GM18858 (cell line): ENCODE results near the gene STIP1.

Source experiments
- ATAC-seq: cut with Tn5 transposase; IDR thresholded peaks from one replicate; pipeline ENCODE4 v1.9.1; 2021; ENCODE audit not compliant: unreplicated experiment

STIP1 gene

DNA sequence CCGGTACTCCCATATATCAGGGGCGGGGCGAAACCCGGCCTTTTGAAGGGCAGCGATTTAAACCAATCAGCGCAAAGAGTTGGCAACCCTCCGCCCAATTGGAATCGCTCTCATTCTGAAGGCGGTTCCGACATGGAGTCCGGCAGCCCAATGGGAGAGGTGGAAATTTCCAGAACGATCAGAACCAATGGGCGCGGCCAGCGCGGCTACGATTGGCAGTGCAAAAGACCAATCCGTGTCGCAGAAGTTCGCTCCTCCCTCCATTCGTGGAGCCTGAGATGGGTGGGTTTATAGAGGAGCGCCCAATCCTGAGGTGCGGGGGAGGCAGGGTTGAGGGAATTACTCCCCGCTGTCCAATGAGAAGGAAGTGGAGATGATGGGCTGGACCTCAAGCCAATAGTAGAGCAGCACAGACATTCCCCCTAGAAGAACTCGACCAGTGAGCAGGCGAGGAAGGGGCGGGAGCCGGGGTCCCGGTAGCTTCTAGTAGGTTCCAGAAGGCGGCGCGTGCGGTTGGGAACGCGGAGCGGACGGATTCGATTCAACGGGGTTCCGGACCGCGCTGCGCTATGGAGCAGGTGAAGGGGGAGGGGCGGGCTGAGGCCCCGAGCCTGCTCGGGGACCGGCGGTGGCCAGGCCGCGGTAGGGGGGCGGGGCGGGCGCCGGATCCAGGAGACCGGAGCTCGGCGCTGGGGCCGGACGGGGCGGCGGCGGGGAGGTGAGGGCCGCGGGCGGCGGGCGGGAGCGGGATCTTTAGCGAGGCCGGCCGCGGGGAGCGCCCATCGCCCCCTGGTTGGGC, at the start of gene STIP1:
Gene STIP1 (plus strand): TSS at position 479 of the 799 bp plus-strand sequence. CDS start 91 bp downstream, at position 570.
- peak; percentile 70 for ATAC-seq

DNA sequence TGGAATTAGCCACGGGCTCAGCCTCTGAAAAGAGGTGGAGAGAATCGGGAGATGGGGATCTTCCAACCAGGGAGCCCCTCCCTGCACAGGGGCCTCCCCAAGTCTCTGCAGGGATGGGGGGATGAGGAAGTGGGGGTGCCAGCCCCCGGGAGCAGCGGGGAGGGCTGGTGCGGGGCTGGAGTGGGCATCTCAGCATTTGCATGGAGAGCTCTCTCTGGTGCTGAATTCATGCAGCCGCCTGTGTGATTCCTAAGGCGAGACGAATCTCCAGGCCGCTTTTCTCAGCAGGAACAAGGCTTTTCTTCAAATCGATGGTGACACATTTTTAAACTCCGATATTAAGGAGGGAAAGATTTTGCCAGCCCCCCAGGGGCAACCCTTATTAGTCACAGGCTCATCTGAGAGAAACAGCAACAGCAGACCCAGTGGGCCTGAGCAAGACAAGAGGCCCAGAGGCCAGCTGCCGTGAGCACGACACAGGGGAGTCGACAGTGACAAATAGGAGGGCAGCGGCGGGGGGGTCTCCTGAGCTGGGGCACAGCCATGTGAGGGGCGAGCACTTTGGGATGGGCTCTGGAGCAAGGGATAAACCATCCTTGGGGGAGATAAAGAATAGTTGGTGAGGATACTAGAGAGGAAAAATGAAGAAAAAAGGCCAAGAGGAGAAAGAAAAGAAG, 49.1 kb upstream of the STIP1 start:
- no peak for ATAC-seq

DNA sequence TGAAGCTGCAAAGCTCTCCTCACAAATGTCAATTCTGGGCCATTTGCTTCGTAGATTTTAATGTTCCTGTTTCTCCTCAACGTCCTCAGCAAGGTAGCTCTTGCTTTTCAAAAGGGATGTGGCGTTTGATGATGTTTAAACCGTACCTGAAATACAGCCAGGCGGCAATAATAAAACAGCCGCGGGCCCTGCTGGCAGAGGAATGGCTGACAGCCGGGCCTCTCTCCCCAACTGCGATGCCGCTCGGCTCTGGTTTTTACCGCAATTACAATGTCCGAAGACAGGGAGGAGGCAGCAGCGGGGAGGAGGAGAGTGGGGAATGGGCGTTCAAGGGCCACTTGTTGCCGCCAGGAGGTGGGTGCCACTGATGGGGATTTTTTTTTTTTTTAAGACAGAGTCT, 47.6 kb upstream of the STIP1 start:
- ATAC-seq, result no peak

DNA sequence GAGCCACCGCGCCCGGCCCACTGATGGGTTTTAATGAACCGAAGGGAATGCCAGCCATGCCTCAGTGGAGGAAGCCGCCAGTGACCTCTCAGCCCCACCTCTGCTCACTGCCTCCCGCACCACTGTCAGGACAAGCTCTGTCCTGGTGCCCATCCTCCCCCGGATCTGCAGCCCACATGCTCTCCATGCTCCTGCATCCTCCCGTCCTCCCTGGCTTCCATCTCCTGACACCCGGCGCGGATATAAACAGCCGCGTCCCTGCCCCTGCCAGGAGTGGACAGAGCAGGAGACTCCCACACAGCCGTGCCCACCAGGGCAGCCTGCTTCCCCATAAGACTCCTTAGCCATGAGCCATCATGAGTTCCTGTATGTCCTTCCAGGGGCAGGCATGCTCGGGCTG, 46.9 kb upstream of the STIP1 start:
- ATAC-seq, result no peak

DNA sequence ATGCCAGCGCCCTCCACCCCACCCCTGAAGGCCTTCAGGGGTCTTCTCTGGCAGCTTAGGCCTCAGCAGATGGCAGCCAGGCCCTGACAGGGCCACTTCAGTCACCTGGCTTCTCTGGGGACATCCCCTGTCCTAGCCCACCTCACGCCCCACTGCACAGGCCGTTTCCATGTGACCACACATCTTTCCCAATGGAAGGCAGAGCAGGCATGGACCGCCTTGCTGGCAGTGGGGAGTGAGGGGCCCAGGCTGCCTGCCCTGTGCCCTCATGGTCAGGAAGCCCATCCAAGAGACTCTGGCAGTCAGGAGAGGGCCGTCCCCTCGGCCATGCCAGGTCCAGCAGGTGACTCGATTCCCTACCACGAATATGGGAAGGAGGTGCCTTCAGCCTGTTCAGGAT, 45.9 kb upstream of the STIP1 start:
- no peak for ATAC-seq

DNA sequence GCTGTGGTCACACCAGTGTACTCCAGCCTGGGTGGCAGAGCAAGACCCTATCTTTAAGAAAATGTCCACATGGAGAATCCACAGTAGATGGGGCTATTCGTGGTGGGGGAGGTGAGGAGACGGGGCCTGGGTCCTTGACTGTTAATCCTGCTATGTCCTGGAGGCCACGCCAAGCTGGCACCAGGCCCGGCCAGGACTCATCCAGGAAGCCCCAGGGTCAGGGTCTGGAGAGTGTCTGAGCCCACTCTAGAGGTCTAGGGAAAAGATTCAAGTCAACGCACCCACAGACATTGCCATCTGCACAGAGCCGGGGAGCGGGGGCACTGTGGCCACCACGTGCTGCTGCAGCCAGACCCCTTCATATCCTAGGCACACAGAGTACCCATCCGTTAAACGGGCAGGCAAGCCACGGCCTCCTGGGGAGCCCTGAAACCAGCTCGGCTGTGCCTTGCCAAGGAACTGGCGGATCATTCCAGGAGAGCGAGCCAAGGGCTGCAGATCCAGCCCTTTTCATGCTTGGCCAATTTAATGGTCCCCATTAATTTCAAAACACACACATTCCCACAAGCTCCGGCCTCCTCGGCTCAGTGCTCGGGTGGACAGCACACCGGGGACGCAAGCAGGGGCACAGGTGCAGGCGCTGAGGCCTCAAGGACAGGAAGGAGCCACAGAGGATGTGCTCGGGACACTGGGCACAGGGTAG, 44.7 kb upstream of the STIP1 start:
- no peak for ATAC-seq

DNA sequence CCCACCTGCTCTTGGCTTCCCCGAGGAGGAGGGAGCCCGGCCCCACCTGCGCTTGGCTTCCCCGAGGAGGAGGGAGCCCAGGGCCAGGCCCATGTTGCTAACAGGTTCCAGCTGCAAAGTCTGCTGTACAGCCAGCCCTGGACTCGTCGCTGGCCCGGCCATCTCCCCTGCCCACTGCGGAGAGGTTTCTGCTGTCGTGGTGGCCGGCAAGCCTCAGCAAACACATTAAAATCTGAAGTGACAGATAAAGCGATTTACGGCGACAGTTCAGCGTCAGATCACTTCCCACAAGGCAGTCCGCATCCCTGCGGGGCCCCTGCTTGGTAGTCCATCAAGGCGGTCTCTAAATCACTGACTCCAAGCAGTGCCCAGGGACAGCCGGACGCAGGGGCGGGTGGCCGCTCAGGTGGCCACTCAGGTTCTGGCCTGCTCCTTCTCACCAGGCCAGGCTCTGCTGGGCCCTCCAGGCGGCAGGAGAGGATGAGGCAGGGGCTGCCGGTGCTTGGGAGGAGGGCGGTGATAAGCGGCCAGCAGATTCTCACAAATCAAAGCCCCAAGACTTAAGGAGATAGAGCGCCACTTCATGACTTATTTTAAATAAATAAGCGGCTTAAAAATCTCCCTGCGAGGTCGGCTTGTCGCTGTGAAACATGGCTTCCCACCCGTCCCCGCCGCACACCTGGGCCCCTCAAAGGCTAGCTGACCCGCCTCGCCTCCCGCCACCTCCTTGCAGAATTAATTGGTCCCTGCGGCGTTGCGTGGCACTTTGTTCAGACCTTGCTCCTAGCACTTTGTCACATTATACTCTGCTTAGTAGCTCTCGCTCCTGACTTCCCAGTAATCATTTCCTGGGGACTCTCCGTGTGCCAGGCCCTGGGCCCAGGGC, 41.1 kb upstream of the STIP1 start:
- no peak for ATAC-seq

DNA sequence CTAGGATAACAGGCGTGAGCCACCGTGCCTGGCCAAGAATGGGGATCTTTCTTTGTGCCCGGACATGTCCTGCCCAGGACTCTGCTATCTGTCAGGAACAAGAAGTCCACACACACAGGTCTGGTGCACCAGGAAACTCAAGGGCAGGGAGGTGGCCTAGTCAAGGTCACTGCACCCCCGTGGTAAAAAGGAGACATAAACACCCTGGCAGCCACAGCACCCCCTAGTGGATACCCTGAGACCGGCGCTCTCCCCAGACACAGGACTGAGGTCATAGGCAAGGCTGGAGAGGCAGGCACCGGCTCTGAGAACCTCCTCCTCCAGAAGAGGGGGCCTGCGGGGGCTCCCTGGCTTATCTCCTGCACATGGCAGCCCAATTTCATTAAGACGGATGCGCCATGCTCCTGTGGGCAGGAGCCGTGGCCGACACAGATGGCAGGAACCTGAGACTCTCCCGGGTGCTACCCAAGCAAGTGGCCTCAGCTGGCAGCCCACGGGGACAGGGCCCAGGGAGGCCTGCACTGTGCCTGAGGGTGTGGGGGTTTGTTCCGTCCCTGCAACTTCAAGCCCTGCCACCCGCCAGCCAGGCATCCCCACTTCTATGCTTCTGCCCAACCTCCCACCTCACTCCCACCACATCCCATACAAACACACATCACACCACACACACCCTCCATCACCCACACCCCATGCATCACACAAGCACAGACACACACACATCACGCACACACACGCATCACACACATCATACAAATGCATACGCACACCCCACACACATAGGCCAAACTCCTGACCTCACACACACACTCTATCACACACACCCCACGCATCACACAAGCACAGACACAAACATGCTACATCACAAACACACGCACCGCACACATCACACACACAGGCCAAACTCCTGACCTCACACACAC, 39.7 kb upstream of the STIP1 start:
- no peak for ATAC-seq

DNA sequence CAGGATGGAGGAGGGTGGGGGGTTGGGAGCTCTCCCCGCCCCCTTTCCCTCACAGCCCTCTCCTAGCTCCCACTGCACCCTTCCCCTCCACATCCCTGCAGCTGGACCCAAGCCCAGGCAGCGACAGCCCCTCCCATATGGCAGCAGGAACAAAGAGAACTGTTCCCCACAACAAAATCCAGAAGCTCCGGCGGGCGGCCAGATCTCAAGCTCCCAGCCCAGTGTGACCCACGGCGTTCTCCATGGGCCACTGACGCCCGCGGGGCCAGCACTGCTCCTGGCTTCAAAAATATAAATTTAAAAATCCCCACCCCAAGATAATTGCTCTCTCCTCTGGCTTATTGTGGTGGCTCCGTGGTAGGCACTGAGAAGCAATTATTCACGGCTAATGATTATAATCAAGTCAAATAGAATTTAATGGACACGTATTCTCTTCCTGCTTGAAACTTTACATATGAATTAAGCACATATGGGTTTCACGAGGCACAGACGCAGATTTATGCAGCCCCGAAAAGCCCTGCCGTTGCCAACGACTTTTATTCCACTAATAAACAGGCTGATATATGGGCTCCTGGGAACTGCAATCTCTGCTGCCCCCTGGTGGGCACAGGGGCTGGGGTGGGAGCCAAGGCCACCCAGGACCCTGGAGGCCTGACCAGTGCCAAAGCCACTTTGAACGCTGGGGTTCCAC, 37.6 kb upstream of the STIP1 start:
- no peak for ATAC-seq

DNA sequence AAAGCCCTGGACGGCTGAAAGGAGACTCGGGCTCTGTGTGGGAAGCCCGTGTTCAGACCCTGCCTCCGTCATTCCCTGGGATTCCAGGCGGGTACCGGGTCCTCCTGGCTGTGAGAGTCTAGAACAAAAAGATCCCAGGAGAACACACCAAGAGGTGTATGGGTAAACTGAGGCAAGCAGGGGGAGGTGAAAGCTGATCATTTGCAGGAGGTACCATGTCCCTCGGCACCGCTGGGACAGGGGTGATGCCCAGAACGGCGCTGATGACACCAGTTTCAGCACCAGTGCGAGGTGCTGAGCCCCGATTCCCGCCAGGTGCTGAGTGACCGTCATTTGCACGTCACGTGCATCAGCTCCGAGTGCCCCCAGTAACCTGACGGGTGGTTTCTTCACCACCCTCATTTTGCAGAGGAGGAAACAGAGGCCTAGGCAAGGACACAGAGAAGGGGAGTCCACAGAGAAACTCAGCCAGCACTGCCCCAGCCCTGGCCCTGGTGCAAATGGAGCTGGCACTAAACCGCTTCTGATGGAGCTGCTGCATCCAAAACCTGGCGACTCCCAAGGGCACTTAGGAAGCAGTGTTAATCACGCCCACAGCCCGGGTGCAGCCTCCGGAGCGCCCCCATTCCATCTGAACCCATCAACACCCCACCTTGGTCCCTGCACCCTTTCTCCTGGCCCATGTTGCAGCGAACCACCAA, 36.9 kb upstream of the STIP1 start:
- no peak for ATAC-seq

DNA sequence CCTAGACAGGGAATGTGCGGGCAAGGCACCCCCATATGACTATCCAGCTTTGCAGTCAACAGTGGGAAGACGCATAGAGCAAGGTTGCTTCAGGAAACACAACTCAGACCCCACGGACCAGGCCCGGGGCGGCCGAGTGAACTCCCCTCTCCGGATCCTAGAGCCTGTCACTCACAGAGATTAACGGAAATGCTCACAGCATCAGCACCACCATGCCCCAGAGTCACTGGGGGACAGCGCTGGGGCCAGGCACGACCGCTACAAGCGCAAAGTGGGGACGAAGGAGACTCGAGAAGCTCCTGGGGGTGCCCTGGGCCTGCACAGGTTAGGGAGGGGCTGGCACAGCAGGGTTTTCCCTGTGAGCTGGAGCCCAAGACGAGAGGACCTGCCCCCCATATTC, 35.9 kb upstream of the STIP1 start:
- ATAC-seq, result no peak

DNA sequence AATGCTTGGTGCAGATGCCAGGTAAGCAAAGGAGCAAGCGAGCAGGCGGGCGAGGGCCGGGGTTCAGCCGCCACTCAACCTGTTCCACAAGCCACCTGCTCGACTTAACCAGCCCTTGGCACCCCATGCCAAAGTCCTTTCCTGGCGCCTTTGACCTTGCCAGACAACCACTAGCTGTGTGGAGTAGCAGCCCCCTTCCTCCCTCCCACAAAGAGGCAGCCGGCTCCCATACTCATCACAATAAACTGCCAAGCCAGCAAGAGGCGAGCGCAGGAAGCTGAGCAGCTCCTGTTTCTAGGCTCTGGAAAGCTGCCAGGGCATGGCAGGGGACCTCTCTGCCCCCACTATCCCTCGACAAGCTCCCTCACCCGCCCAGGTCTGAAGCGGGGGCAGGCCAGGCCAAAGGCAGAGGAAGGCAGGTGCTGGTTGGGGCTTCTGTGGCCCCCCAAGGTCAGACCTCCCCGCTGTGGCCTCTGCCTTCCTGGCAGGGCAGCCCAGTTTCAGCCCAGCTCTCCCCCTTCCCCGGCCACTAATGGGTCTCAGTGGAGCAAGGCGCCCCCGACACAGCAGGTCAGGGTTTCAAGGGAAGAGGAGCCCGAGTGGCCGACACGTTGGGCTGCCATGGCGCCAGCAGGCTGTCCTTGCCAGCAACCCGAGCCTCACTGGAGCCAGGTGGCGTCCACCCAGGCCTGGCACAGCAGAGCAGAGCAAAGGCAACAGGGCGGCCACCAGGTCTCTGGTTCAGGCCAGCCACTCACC, 35.3 kb upstream of the STIP1 start:
- no peak for ATAC-seq

DNA sequence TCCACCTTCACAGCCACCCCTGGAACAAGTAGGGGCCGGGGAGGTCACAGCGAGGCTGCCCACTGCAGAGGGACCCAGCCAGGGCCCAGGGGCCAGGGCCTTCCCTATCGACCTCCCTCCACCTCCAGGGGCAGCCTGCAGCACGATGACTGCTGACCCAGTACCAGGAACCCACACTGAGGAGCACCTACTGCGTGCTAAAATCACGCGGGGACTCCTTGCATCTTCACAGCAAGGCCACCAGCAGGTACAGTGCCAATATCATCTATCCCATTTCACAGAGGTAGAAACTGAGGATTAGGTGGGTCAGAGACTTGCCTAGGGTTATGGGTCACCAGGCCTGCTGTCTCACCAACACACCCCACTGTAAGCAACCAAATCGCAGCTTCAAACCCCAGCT, 34.6 kb upstream of the STIP1 start:
- no peak for ATAC-seq

DNA sequence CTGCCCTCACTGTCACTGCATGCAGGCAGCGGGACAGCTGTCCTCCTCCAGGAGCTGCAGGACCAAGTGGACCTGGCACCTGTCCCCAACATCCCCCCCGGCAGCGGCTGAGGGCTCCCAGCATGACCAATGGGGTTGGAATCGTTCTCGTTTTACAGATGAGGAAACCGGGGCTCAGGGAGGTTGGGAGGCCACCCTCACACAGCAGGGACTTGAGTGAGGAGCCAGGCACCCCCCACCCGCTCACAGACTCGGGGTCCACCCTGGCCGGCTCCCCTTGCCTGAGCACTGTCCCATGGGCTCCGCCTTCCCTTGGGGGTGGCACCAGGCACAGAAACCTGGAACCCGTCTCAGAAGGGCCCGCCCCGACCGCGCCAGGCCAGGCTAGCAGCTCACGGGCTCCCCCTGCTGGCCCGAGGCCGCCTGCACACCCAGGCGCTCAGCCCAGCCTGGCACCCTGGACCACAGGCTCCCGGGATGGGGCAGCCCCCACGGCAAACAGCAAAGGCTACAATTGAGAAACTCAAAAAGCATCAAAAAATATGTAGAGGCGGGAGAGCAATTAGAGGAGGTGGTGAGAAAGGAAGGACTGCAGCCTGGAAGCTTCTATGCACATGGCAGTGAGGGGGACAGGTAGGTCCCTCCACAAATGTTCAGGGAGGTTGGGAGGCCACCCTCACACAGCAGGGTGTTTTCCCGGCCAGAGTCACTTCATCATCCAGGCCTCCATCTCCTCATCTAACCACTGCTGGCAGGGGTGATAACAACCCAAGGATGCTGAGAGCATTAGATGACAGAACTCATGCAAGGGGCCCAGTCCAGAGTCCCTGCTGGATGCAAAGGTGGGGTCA, 32.9 kb upstream of the STIP1 start:
- no peak for ATAC-seq

DNA sequence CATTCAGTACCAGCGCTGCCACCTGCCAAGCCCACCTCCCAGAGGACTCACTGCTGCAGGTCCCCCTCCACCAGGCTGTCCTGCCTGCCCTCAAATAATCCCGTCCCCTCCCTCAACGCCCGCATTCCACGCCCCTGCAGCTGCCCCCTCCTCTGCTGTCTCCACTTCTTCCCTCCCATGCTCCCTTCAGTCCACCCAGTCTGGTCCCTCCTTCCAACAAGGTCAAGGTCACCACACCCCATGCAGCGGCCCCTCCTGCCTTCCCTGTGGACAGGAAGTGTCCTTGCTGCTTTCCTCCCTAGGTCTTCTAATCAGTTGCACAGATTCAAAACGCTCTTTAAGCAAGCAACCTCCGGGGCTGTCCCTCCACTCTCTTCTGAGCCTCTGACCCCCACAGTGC, 32.2 kb upstream of the STIP1 start:
- no peak for ATAC-seq

DNA sequence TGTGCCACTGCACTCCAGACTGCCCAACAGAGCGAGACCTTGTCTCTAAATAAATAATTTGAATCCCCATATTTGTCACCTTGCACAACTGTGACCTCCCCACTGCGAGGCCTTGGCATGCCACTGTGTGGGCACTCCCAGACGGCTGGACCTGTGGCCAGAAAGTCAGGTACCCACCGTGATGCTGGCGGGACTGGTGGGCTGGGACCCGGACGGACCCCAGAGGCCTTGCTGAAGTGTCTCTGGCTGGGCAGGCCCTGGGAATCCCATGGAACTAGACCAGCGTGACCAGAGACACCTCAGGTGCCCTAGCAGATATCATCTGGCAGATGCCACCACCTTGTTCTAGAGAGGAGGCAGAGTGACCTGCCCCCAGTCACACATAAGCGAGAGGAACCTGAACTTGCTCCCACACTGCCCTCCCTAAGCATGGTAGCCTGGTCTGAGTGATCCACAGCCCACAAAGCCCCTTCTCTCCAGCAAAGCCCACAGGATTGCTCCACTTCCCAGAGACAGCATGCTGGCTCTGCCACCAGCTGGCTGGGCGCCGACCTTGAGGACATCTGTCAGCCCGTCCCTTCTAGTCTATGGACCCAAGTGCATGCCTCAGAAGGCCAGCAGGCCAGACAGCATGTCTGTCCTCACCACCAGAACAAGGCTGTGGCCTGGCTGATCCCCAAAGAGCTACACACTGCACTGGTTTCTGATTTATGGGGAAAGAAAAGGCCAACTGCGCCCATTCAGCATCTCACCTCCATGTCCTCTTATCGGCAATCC, 29.5 kb upstream of the STIP1 start:
- ATAC-seq, result no peak
